H1 (cell line): ENCODE data around the gene LRRC45. TPM values are rescaled to one million over a fixed set of nuclear protein-coding genes. Genes with fewer than 3 reads are reported as not detected.
A peak's percentile ranks its signal among the peaks of the same experiment; 100 is the strongest.

ENCODE experiments used
- RAD21 ChIP-seq, 2 experiments: IDR thresholded peaks in 1 of 2; conservative IDR thresholded peaks in 1 of 2; 2 replicates each; pipeline ENCODE4 v1.6.1; 2011; ENCODE audit warnings: low read depth in 2 of 2, low read length in 2 of 2, improper control_type of control experiment in 1 of 2, inconsistent platforms in 1 of 2, mild to moderate bottlenecking in 1 of 2, moderate library complexity in 1 of 2
- polyA plus RNA-seq, 7 experiments: library from polyadenylated mRNA; depleted of rRNA in 3 of 7; stranded (reverse) in 5 of 7; unstranded in 2 of 7; fragments of >200 nt in 5 of 7; fragments of 200-250 nt in 2 of 7; gene quantifications; 1 replicate in 5 of 7; 2 replicates in 1 of 7; 4 replicates in 1 of 7; pipeline versions ENCODE4 v1.2.1 to v1.2.3, GENCODE V29; 2011 to 2013; ENCODE audit warnings: missing spikeins in 2 of 7, mixed read lengths in 2 of 7
- total RNA-seq: library from RNA; stranded (reverse); fragmentation: NEBNext Ultra II Directional; extraction: Animal tissue kit (Norgen Biotek cat#: 25700); gene quantifications from 2 replicates; pipeline ENCODE4 v1.2.1, GENCODE V29; 2021

Gene LRRC45
- total and polyA plus RNA-seq, 2 of the 8 experiments (the other 6 are each of a cell fraction or from before 2014, with no cell fraction given), result 11.5 to 29.0 TPM

- peak; percentile 30 to 52; a peak in 3 of 4 replicates for TF ChIP-seq RAD21 (IDR thresholded peaks at IDR 0.05 in 1 of 2, conservative IDR thresholded peaks at IDR 0.05 in 1 of 2; ENCODE audit: low read depth in 2 of 2, low read length in 2 of 2)
These were observed 27.5 kb upstream of the LRRC45 start (continued) for GRCh38 chr17:81995463-81996231.
